SH-SY5Y (cell line): ENCODE data around the gene RNGTT.

Experiments
- GATA2 ChIP-seq: IDR thresholded peaks from 2 replicates; pipeline ENCODE4 v1.6.1; 2011; ENCODE audit warnings: mild to moderate bottlenecking, low read depth, low read length
- GATA3 ChIP-seq: IDR thresholded peaks from 2 replicates; pipeline ENCODE4 v1.6.1; 2011; ENCODE audit warnings: low read depth, mild to moderate bottlenecking, low read length, moderate library complexity

- TF ChIP-seq GATA2, result no peak
- TF ChIP-seq GATA3, result no peak
Measured at GRCh38 chr6:88972504-88973423, 9.3 kb upstream of the RNGTT start.
